ENCODE results near the gene ZNF570. TPM values are rescaled to one million over a fixed set of nuclear protein-coding genes. Genes with fewer than 3 reads are reported as not detected.

The ZNF570 gene
- total and polyA plus RNA-seq, 2 of the 13 experiments (the other 11 are each of a cell fraction or from before 2014, with no cell fraction given): 1.0 to 4.4 TPM

- TF ChIP-seq, protein P1, sequence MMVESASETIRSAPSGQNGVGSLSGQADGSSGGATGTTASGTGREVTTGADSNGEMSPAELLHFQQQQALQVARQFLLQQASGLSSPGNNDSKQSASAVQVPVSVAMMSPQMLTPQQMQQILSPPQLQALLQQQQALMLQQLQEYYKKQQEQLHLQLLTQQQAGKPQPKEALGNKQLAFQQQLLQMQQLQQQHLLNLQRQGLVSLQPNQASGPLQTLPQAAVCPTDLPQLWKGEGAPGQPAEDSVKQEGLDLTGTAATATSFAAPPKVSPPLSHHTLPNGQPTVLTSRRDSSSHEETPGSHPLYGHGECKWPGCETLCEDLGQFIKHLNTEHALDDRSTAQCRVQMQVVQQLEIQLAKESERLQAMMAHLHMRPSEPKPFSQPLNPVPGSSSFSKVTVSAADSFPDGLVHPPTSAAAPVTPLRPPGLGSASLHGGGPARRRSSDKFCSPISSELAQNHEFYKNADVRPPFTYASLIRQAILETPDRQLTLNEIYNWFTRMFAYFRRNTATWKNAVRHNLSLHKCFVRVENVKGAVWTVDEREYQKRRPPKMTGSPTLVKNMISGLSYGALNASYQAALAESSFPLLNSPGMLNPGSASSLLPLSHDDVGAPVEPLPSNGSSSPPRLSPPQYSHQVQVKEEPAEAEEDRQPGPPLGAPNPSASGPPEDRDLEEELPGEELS (CRISPR knock-in tag; IDR thresholded peaks at IDR 0.05): peak; percentile 20; the same call in 1 of the 2 replicates
- TF ChIP-seq ZNF280D (CRISPR knock-in tag; IDR thresholded peaks at IDR 0.05) (peak; percentile 94), POLR2A (IDR thresholded peaks at IDR 0.05; ENCODE audit: insufficient read depth in 1 of 2, low read depth in 2 of 2, low read length in 2 of 2) (peak; percentile 58 to 74; a peak in 1 of 4 replicates), MTF2 (CRISPR knock-in tag; IDR thresholded peaks at IDR 0.05; ENCODE audit: borderline replicate concordance) (no peak), ZSCAN25 (CRISPR knock-in tag; IDR thresholded peaks at IDR 0.05) (peak; percentile 22; the same call in 1 of the 2 replicates), ZNF788 (CRISPR knock-in tag; IDR thresholded peaks at IDR 0.05; ENCODE audit: borderline replicate concordance) (peak; percentile 37; the same call in 1 of the 2 replicates), ELF4 (CRISPR knock-in tag; IDR thresholded peaks at IDR 0.05; ENCODE audit: borderline replicate concordance) (0 out of 2 replicates have a peak, but pooled peaks have one; percentile 48), SMARCE1 (IDR thresholded peaks at IDR 0.05; ENCODE audit: borderline replicate concordance) (no peak), ZNF205 (CRISPR knock-in tag; IDR thresholded peaks at IDR 0.05) (no peak; the same call in 1 of the 2 replicates), REST (IDR thresholded peaks at IDR 0.05; ENCODE audit: borderline replicate concordance in 1 of 2, low read depth in 1 of 2, low read length in 2 of 2) (no peak), ZNF780A (CRISPR knock-in tag; IDR thresholded peaks at IDR 0.05) (no peak), ZNF329 (CRISPR knock-in tag; IDR thresholded peaks at IDR 0.05; ENCODE audit: low read depth) (no peak), ARID2 (CRISPR knock-in tag; IDR thresholded peaks at IDR 0.05; ENCODE audit: borderline replicate concordance) (no peak), HDAC1 (CRISPR knock-in tag; IDR thresholded peaks at IDR 0.05) (peak; percentile 71), AGO2 (optimal IDR thresholded peaks at IDR 0.05; ENCODE audit: low read depth, low read length) (peak; percentile 65)
- TF ChIP-seq, protein P2, sequence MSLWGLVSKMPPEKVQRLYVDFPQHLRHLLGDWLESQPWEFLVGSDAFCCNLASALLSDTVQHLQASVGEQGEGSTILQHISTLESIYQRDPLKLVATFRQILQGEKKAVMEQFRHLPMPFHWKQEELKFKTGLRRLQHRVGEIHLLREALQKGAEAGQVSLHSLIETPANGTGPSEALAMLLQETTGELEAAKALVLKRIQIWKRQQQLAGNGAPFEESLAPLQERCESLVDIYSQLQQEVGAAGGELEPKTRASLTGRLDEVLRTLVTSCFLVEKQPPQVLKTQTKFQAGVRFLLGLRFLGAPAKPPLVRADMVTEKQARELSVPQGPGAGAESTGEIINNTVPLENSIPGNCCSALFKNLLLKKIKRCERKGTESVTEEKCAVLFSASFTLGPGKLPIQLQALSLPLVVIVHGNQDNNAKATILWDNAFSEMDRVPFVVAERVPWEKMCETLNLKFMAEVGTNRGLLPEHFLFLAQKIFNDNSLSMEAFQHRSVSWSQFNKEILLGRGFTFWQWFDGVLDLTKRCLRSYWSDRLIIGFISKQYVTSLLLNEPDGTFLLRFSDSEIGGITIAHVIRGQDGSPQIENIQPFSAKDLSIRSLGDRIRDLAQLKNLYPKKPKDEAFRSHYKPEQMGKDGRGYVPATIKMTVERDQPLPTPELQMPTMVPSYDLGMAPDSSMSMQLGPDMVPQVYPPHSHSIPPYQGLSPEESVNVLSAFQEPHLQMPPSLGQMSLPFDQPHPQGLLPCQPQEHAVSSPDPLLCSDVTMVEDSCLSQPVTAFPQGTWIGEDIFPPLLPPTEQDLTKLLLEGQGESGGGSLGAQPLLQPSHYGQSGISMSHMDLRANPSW (CRISPR knock-in tag; IDR thresholded peaks at IDR 0.05; ENCODE audit: borderline replicate concordance): no peak
Measured at GRCh38 chr19:37466798-37467607, 2.2 kb upstream of the ZNF570 start, which contains the start of gene ZNF569 (continued).
